RWPE2 (cell line): ENCODE data around the gene KIF3C.
"Not testable (repeated sequence)": the region's sequence is repeated elsewhere in the genome, so short reads cannot be mapped to it uniquely, and the experiment has no call there.

Experiments used
- ATAC-seq: fragments of 200-7000 bp; cut with Tn5 transposase; 3 replicates; pipeline ENCODE4 v1.9.1; 2021; ENCODE audit warnings: low read depth
- DNase-seq: peaks from one replicate; pipeline ENCODE4 v3.0.0-alpha.2; 2020; ENCODE audit warnings: low spot score
- H3K27ac ChIP-seq: fragments of 450-650 bp; 2 replicates; pipeline ENCODE4 v1.5.1; 2017; ENCODE audit warnings: mild to moderate bottlenecking; ENCODE audit not compliant: poor library complexity, severe bottlenecking
- H3K27me3 ChIP-seq: fragments of 250-450 bp; sonication (Bioruptor Pico); 2 replicates; pipeline ENCODE4 v1.5.1; 2021; ENCODE audit warnings: mild to moderate bottlenecking, moderate library complexity; ENCODE audit not compliant: insufficient read depth, poor library complexity, severe bottlenecking
- H3K36me3 ChIP-seq: fragments of 250-450 bp; sonication (Bioruptor Pico); 2 replicates; pipeline ENCODE4 v1.5.1; 2020; ENCODE audit warnings: low read depth, mild to moderate bottlenecking, moderate library complexity
- H3K4me1 ChIP-seq: fragments of 250-450 bp; sonication (Bioruptor Pico); 2 replicates; pipeline ENCODE4 v1.5.1; 2021; ENCODE audit warnings: mild to moderate bottlenecking, moderate library complexity; ENCODE audit not compliant: insufficient read depth, poor library complexity, severe bottlenecking
- H3K4me3 ChIP-seq: fragments of 250-450 bp; sonication (Bioruptor Pico); 2 replicates; pipeline ENCODE4 v1.5.1; 2021; ENCODE audit warnings: mild to moderate bottlenecking, moderate library complexity; ENCODE audit not compliant: severe bottlenecking
- H3K9me3 ChIP-seq: fragments of 250-450 bp; sonication (Bioruptor Pico); 2 replicates; pipeline ENCODE4 v1.5.1; 2021; ENCODE audit warnings: mild to moderate bottlenecking, moderate library complexity; ENCODE audit not compliant: severe bottlenecking
- TF ChIP-seq, protein P1 (sequence below): fragments of 450-650 bp; IDR thresholded peaks from one replicate; pipeline ENCODE4 v1.5.1; 2017; ENCODE audit warnings: mild to moderate bottlenecking, moderate library complexity; ENCODE audit not compliant: poor library complexity, severe bottlenecking

Gene KIF3C

GRCh38 chr2:25964891-25965290 is 17.4 kb downstream of the KIF3C start:
- no peak for DNase-seq
- peak; percentile 33; the same call in 1 of the 3 replicates for ATAC-seq
- Histone ChIP-seq H3K36me3 (0 out of 2 replicates have a peak, but pooled peaks cover 9% of the 10 kb centered on the region), H3K27ac (no peak overlapping the region), H3K4me1 (peaks cover 11% of the 10 kb centered on the region), H3K27me3 (no peaks in the 10 kb centered on the region), H3K4me3 (no peak overlapping the region), H3K9me3 (no peaks in the 10 kb centered on the region)
- TF ChIP-seq, protein P1, sequence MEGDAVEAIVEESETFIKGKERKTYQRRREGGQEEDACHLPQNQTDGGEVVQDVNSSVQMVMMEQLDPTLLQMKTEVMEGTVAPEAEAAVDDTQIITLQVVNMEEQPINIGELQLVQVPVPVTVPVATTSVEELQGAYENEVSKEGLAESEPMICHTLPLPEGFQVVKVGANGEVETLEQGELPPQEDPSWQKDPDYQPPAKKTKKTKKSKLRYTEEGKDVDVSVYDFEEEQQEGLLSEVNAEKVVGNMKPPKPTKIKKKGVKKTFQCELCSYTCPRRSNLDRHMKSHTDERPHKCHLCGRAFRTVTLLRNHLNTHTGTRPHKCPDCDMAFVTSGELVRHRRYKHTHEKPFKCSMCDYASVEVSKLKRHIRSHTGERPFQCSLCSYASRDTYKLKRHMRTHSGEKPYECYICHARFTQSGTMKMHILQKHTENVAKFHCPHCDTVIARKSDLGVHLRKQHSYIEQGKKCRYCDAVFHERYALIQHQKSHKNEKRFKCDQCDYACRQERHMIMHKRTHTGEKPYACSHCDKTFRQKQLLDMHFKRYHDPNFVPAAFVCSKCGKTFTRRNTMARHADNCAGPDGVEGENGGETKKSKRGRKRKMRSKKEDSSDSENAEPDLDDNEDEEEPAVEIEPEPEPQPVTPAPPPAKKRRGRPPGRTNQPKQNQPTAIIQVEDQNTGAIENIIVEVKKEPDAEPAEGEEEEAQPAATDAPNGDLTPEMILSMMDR, result no peak

- Histone ChIP-seq H3K36me3 (0 out of 2 replicates have a peak, but pooled peaks cover 7% of the 10 kb centered on the region), H3K27me3 (no peaks in the 10 kb centered on the region), H3K4me1 (peaks cover 11% of the 10 kb centered on the region), H3K27ac (peak overlapping the region; percentile 44), H3K9me3 (no peaks in the 10 kb centered on the region), H3K4me3 (no peak overlapping the region)
- DNase-seq (no peak), ATAC-seq (peak; percentile 81)
- TF ChIP-seq, protein P1, result no peak
These were observed 21.4 kb downstream of the KIF3C start for GRCh38 chr2:25960920-25961319.

DNA sequence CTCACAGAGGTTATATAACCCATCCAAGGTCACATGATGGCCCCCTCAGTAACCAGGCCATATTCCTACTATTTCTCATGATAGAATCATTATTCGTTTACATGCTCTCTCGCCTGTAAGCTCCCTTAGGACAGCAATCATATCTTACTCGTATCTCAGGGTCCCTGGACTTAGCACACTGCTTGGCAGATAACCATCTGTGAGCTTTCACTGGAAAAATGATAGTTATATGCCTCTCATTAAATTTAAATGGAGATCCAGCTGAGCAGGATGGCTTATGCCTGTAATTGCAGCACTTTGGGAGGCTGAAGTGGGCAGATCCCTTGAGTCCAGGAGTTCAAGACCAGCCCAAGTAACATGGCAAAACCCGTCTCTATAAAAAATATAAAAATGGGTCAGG is 21.9 kb downstream of the KIF3C start:
- TF ChIP-seq, protein P1, result no peak
- Histone ChIP-seq H3K36me3 (0 out of 2 replicates have a peak, but pooled peaks cover 7% of the 10 kb centered on the region), H3K27ac (peak overlapping the region; percentile 44), H3K4me1 (peaks cover 11% of the 10 kb centered on the region), H3K27me3 (no peaks in the 10 kb centered on the region), H3K9me3 (no peaks in the 10 kb centered on the region), H3K4me3 (no peak overlapping the region)
- ATAC-seq (no peak), DNase-seq (no peak)

DNA sequence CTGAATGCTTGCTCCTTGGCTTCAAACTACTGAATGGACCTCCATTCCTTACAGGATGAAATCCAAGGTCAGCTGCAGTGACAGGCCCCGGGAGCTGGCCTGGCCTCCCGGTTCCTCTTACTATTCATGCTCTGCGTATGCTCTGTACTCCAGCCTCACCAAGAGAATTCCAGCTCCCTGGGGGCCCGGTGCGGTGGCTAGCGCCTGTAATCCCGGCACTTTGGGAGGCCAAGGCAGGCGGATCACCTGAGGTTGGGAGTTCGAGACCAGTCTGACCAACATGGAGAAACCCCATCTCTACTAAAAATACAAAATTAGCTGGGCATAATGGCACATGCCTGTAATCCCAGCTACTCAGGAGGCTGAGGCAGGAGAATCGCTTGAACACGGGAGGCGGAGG is 23.7 kb downstream of the KIF3C start:
- not testable (repeated sequence) for DNase-seq, H3K27ac ChIP-seq, ATAC-seq

DNA sequence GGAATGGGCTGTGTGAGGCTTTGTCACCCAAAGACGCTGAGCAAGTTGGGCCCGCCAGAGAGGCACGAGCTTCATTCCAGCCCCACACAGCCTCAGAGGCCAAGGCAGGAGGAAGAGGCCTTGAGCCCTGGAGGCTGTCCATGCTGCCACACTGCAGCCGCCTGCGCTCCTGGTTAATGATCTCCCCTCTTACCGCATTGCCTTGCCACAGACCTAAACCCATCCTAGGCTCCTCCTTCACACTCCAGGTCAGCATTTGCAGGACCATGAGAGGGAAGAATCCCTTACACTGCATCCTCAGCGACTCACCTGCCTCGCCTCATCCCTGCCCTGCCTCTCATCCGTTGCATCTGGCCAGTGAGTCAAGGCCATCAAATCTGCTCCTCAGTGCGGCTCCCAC is 24.6 kb downstream of the KIF3C start:
- H3K27me3 ChIP-seq, result no peaks in the 10 kb centered on the region
- peak; percentile 38; the same call in 1 of the 3 replicates for ATAC-seq
- no peak for DNase-seq
- H3K27ac ChIP-seq, result no peak overlapping the region
- H3K9me3 ChIP-seq, result no peaks in the 10 kb centered on the region
- no peak overlapping the region for H3K4me3 ChIP-seq
- H3K36me3 ChIP-seq, result 0 out of 2 replicates have a peak, but pooled peaks cover 7% of the 10 kb centered on the region
- TF ChIP-seq, protein P1, result no peak
- peaks cover 11% of the 10 kb centered on the region for H3K4me1 ChIP-seq

More for the DNA sequence above, 23.7 kb downstream of the KIF3C start:
- H3K4me1 ChIP-seq, result peaks cover 11% of the 10 kb centered on the region
- H3K36me3 ChIP-seq, H3K9me3 ChIP-seq, H3K4me3 ChIP-seq, H3K27me3 ChIP-seq: not testable (repeated sequence)
